GM18519 (cell line): ENCODE results near the gene MGLL.

Experiments used
- ATAC-seq: cut with Tn5 transposase; IDR thresholded peaks from one replicate; pipeline ENCODE4 v1.9.1; 2021; ENCODE audit warnings: mild to moderate bottlenecking, moderate library complexity; ENCODE audit not compliant: unreplicated experiment, low FRiP score

MGLL gene

GRCh38 chr3:127645371-127646015 lies 176.8 kb downstream of the MGLL start:
- ATAC-seq = no peak

GRCh38 chr3:127644641-127645370 lies 177.5 kb downstream of the MGLL start:
- no peak for ATAC-seq

- no peak for ATAC-seq
Observed at GRCh38 chr3:127640042-127640355, 182.3 kb downstream of the MGLL start.

- ATAC-seq = no peak
Observed at GRCh38 chr3:127639173-127640041, 182.9 kb downstream of the MGLL start.
